ENCODE measurements around the gene DAPK2. TPM values are rescaled to one million over a fixed set of nuclear protein-coding genes. Genes with fewer than 3 reads are reported as not detected.

Gene DAPK2
- total RNA-seq, 4 donors from 2014 or later = 13.1 to 30.8 (median 26.4) TPM

DNA sequence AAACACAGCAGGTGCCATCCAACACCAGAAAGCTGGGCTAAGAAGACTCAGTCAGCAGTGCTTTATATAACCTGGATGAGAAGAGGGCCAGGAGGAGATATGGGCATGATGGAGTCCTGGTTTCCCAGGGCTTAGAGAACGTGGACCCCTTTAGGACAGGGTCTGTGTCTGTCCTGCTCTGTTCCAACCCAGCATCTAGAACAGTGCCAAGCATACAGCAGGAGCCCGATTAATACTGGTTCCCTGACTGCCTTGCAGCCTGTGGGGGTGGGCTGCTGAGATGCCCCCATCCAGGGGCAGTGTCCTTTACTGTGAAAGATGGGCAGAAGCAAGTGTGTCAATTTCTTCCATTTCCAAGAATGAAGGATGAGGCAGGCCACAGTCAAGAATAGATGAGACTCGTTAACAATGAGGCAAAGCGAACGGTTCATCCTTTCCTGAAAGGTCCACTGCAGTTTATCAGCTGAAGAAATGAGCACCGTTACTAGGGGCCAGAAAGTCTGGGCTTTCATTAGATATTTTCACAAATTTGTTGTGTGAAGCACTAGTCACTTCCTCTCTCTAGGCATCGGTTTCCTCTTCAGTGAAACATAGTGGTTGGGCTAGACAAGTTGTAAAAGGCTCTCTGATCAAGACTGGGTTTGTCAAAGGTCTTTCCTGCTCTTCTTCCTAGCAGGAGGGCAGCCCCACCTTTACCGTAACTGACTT is 140.6 kb downstream of the DAPK2 start:
- WGBS = 69% methylated on average over 8 of the region's 8 CpGs
- no peaks in the 10 kb centered on the region for H3K27me3 ChIP-seq
- H3K27ac ChIP-seq = no peak overlapping the region
- peaks cover 25% of the 10 kb centered on the region for H3K4me1 ChIP-seq
- no peaks in the 10 kb centered on the region for H3K36me3 ChIP-seq
- TF ChIP-seq, protein P1, sequence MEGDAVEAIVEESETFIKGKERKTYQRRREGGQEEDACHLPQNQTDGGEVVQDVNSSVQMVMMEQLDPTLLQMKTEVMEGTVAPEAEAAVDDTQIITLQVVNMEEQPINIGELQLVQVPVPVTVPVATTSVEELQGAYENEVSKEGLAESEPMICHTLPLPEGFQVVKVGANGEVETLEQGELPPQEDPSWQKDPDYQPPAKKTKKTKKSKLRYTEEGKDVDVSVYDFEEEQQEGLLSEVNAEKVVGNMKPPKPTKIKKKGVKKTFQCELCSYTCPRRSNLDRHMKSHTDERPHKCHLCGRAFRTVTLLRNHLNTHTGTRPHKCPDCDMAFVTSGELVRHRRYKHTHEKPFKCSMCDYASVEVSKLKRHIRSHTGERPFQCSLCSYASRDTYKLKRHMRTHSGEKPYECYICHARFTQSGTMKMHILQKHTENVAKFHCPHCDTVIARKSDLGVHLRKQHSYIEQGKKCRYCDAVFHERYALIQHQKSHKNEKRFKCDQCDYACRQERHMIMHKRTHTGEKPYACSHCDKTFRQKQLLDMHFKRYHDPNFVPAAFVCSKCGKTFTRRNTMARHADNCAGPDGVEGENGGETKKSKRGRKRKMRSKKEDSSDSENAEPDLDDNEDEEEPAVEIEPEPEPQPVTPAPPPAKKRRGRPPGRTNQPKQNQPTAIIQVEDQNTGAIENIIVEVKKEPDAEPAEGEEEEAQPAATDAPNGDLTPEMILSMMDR (IDR thresholded peaks at IDR 0.05) = no peak
- TF ChIP-seq EP300 (IDR thresholded peaks at IDR 0.05) = no peak
- no peak for TF ChIP-seq POLR2A (IDR thresholded peaks at IDR 0.05)
- TF ChIP-seq POLR2AphosphoS5 (IDR thresholded peaks at IDR 0.05) = no peak
- DNase-seq (ENCODE audit: low spot score in 2 of 2) = no peak
- H3K4me3 ChIP-seq = no peak overlapping the region
- no peaks in the 10 kb centered on the region for H3K9me3 ChIP-seq

DNA sequence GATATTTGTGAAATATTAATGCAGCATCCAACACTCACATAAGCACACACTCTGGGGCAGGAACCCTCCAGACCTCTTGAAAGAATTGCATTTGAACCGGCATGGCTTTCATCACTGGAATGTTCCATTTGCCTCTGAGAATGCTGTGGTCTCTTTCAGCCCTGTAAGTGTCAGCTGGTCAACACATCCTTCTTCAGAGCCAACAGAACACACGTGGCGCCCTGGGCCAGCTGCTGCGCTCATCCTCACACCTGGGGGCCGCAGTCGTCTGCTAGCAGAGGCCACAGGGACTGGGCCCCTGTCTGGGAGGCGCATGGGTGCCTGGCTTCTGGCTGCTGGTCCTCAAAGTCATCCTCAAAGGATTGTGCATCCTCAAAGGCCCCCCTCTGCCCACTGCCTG is 141.2 kb downstream of the DAPK2 start:
- Histone ChIP-seq H3K36me3 (no peaks in the 10 kb centered on the region), H3K9me3 (no peaks in the 10 kb centered on the region), H3K27me3 (no peaks in the 10 kb centered on the region), H3K4me3 (no peak overlapping the region), H3K4me1 (peaks cover 23% of the 10 kb centered on the region), H3K27ac (no peak overlapping the region)
- TF ChIP-seq POLR2AphosphoS5 (IDR thresholded peaks at IDR 0.05) = no peak
- TF ChIP-seq EP300 (IDR thresholded peaks at IDR 0.05) = no peak
- TF ChIP-seq, protein P1 (IDR thresholded peaks at IDR 0.05) = no peak
- TF ChIP-seq POLR2A (IDR thresholded peaks at IDR 0.05) = no peak
- WGBS = 80% methylated on average over 3 of the region's 7 CpGs
- DNase-seq (ENCODE audit: low spot score in 2 of 2) = no peak

DNA sequence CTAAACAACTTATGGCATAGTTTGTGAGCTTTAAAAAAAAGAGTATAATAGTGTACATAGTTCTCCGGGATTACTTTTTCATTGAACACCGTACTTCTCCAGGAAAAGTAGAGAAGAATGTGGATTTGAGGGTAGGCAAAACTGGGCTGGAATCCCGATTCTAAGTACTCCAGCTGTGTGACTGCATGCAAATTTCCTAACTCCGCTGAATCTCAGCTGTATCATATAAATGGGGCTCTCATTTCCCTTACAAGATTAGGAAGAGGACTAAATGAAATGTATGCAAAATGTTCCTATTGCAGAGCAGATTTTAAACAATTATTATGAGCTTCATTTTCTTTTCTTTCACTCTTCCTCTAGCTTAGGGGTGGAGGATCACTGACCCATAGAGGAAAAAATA is 142.2 kb downstream of the DAPK2 start:
- H3K27ac ChIP-seq = no peak overlapping the region
- H3K4me3 ChIP-seq = no peak overlapping the region
- no peak for DNase-seq (ENCODE audit: low spot score in 2 of 2)
- H3K36me3 ChIP-seq = no peaks in the 10 kb centered on the region
- no peaks in the 10 kb centered on the region for H3K27me3 ChIP-seq
- WGBS = 82% methylated on average over 4 of the region's 4 CpGs
- H3K9me3 ChIP-seq = no peaks in the 10 kb centered on the region
- no peak for TF ChIP-seq POLR2A (IDR thresholded peaks at IDR 0.05)
- TF ChIP-seq, protein P1 (IDR thresholded peaks at IDR 0.05) = no peak
- no peak for TF ChIP-seq POLR2AphosphoS5 (IDR thresholded peaks at IDR 0.05)
- TF ChIP-seq EP300 (IDR thresholded peaks at IDR 0.05) = no peak
- peaks cover 15% of the 10 kb centered on the region for H3K4me1 ChIP-seq

DNA sequence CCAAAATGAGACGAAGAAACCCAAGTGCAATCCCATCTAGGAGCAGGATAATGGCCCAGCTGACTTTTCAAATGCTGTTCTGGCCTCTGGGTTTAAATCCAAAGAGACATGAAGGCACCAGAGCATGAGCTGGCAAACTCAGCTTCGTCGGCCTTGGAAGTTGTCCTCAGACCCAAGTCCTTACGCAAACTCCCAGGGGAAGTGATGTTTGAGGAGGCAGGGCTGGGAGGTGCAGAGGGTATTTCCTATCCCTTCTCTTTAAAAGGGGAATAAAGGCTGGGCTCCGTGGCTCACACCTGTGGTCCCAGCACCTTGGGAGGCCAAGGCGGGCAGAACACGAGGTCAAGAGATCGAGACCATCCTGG is 143.6 kb downstream of the DAPK2 start:
- DNase-seq (ENCODE audit: low spot score in 2 of 2) = no peak
- TF ChIP-seq, protein P1 (IDR thresholded peaks at IDR 0.05) = no peak
- TF ChIP-seq EP300 (IDR thresholded peaks at IDR 0.05) = no peak
- no peak for TF ChIP-seq POLR2A (IDR thresholded peaks at IDR 0.05)
- TF ChIP-seq POLR2AphosphoS5 (IDR thresholded peaks at IDR 0.05) = no peak
- Histone ChIP-seq H3K27me3 (no peaks in the 10 kb centered on the region), H3K9me3 (no peaks in the 10 kb centered on the region), H3K36me3 (no peaks in the 10 kb centered on the region), H3K27ac (no peak overlapping the region), H3K4me1 (peaks cover 12% of the 10 kb centered on the region), H3K4me3 (no peak overlapping the region)
- WGBS = 80% methylated on average over 8 of the region's 8 CpGs

DNA sequence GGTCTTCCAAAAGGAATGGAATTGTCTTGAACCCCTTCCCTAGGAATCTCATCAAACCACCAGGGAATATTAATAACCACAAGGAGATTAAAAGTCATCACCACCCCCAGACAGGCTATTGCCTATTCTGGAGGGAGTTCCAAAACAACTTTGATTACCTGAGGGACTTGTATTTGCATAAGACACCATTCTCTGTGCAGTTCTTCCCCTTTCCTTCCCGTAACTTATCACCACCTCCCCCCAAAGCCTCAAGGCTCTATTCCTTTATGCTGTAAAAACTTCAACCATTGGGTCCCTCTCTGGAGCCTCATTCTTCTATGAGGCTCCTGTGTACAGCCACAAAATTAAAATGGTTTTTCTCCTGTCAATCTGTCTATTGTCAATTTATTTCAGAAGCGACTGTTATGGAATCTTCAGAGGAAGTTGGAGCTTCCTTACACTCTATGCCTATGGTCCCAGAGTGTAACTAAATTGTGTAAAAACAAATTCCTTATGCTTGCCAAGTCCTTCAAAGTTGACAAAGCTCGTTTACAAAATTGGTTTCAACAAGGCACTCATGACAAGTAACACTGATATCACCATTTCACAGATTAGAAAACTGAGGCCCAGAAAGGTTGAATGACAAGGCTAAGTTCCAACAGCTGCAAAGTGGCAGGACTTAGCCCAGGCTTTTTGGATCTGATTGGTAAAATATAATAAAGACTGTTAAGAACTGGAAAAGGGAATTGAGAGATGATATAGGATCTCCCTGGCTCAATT is 144.2 kb downstream of the DAPK2 start:
- Histone ChIP-seq H3K27me3 (no peaks in the 10 kb centered on the region), H3K4me1 (peaks cover 18% of the 10 kb centered on the region), H3K9me3 (no peaks in the 10 kb centered on the region), H3K27ac (no peak overlapping the region), H3K4me3 (no peak overlapping the region), H3K36me3 (no peaks in the 10 kb centered on the region)
- DNase-seq (ENCODE audit: low spot score in 2 of 2) = no peak
- WGBS = 78% methylated on average over 3 of the region's 3 CpGs
- TF ChIP-seq POLR2A (IDR thresholded peaks at IDR 0.05) = no peak
- no peak for TF ChIP-seq EP300 (IDR thresholded peaks at IDR 0.05)
- TF ChIP-seq, protein P1 (IDR thresholded peaks at IDR 0.05) = no peak
- TF ChIP-seq POLR2AphosphoS5 (IDR thresholded peaks at IDR 0.05) = no peak
